MG63 (cell line): ENCODE results near the gene TTC28. TPM values are rescaled to one million over a fixed set of nuclear protein-coding genes. Genes with fewer than 3 reads are reported as not detected.

Experiments
- DNase-seq: peaks from one replicate; pipeline ENCODE4 v3.0.0-alpha.2; 2020
- H3K27me3 ChIP-seq: fragments of 250-450 bp; sonication (Bioruptor Pico); 2 replicates; pipeline ENCODE4 v1.5.1; 2020; ENCODE audit warnings: mild to moderate bottlenecking, moderate library complexity
- H3K36me3 ChIP-seq: fragments of 250-450 bp; sonication (Bioruptor Pico); 2 replicates; pipeline ENCODE4 v1.5.1; 2020; ENCODE audit warnings: mild to moderate bottlenecking, moderate library complexity
- H3K4me3 ChIP-seq: fragments of 250-450 bp; sonication (Bioruptor Pico); 2 replicates; pipeline ENCODE4 v1.5.1; 2020; ENCODE audit warnings: mild to moderate bottlenecking, moderate library complexity
- H3K9me3 ChIP-seq: fragments of 250-450 bp; sonication (Bioruptor Pico); 2 replicates; pipeline ENCODE4 v1.5.1; 2020; ENCODE audit warnings: mild to moderate bottlenecking, moderate library complexity
- total RNA-seq: library from RNA; depleted of rRNA; stranded (reverse); fragments of >200 nt; shearing (Covaris generic); gene quantifications from 2 replicates; pipeline ENCODE4 v1.2.3, GENCODE V29; 2014; ENCODE audit warnings: low replicate concordance

Gene TTC28
- total RNA-seq, 1 experiment from 2014 or later, result 3.1 TPM

GRCh38 chr22:28425211-28425610 is 254.4 kb downstream of the TTC28 start:
- DNase-seq, result no peak
- Histone ChIP-seq H3K27me3 (no peaks in the 10 kb centered on the region), H3K36me3 (no peaks in the 10 kb centered on the region), H3K9me3 (no peaks in the 10 kb centered on the region), H3K4me3 (no peak overlapping the region)

GRCh38 chr22:28424427-28425080 is 255.1 kb downstream of the TTC28 start:
- Histone ChIP-seq H3K36me3 (no peaks in the 10 kb centered on the region), H3K4me3 (no peak overlapping the region), H3K9me3 (no peaks in the 10 kb centered on the region), H3K27me3 (no peaks in the 10 kb centered on the region)
- DNase-seq, result peak; percentile 58

GRCh38 chr22:28419919-28420318 is 259.7 kb downstream of the TTC28 start:
- no peak overlapping the region for H3K4me3 ChIP-seq
- H3K9me3 ChIP-seq, result no peaks in the 10 kb centered on the region; the same call in 1 of the 2 replicates
- no peaks in the 10 kb centered on the region for H3K27me3 ChIP-seq
- no peak for DNase-seq
- H3K36me3 ChIP-seq, result no peaks in the 10 kb centered on the region

- DNase-seq, result no peak
- Histone ChIP-seq H3K4me3 (no peak overlapping the region), H3K9me3 (no peaks in the 10 kb centered on the region; the same call in 1 of the 2 replicates), H3K27me3 (no peaks in the 10 kb centered on the region), H3K36me3 (no peaks in the 10 kb centered on the region)
These were observed 261.6 kb downstream of the TTC28 start for GRCh38 chr22:28418008-28418407.

GRCh38 chr22:28417431-28417830 is 262.2 kb downstream of the TTC28 start:
- DNase-seq, result no peak
- H3K27me3 ChIP-seq, result no peaks in the 10 kb centered on the region
- no peak overlapping the region for H3K4me3 ChIP-seq

GRCh38 chr22:28414913-28415312 is 264.7 kb downstream of the TTC28 start:
- no peaks in the 10 kb centered on the region for H3K36me3 ChIP-seq
- no peak for DNase-seq
- no peaks in the 10 kb centered on the region; the same call in 1 of the 2 replicates for H3K9me3 ChIP-seq
- no peaks in the 10 kb centered on the region for H3K27me3 ChIP-seq
- no peak overlapping the region for H3K4me3 ChIP-seq

More at GRCh38 chr22:28417431-28417830, 262.2 kb downstream of the TTC28 start:
- no peaks in the 10 kb centered on the region for H3K36me3 ChIP-seq
- H3K9me3 ChIP-seq, result no peaks in the 10 kb centered on the region; the same call in 1 of the 2 replicates

GRCh38 chr22:28413612-28414399 is 265.8 kb downstream of the TTC28 start:
- Histone ChIP-seq H3K9me3 (no peaks in the 10 kb centered on the region; the same call in 1 of the 2 replicates), H3K4me3 (no peak overlapping the region), H3K27me3 (no peaks in the 10 kb centered on the region), H3K36me3 (no peaks in the 10 kb centered on the region)
- DNase-seq, result no peak

- H3K9me3 ChIP-seq, result no peaks in the 10 kb centered on the region
- H3K36me3 ChIP-seq, result no peaks in the 10 kb centered on the region
- no peaks in the 10 kb centered on the region for H3K27me3 ChIP-seq
- DNase-seq, result no peak
- H3K4me3 ChIP-seq, result no peak overlapping the region
These were observed 267.5 kb downstream of the TTC28 start for GRCh38 chr22:28412109-28412508.

- no peaks in the 10 kb centered on the region for H3K36me3 ChIP-seq
- H3K27me3 ChIP-seq, result no peaks in the 10 kb centered on the region
- DNase-seq, result no peak
- no peak overlapping the region for H3K4me3 ChIP-seq
- H3K9me3 ChIP-seq, result no peaks in the 10 kb centered on the region
These were observed 268.5 kb downstream of the TTC28 start for GRCh38 chr22:28411125-28411524.

- Histone ChIP-seq H3K36me3 (no peaks in the 10 kb centered on the region), H3K9me3 (no peaks in the 10 kb centered on the region), H3K27me3 (no peaks in the 10 kb centered on the region), H3K4me3 (no peak overlapping the region)
- peak; percentile 24 for DNase-seq
These were observed 269.4 kb downstream of the TTC28 start for GRCh38 chr22:28410050-28410816.

GRCh38 chr22:28408709-28409108 is 270.9 kb downstream of the TTC28 start:
- DNase-seq, result no peak

GRCh38 chr22:28407645-28408044 is 272.0 kb downstream of the TTC28 start:
- H3K27me3 ChIP-seq, result no peaks in the 10 kb centered on the region
- no peaks in the 10 kb centered on the region for H3K36me3 ChIP-seq
- H3K9me3 ChIP-seq, result no peaks in the 10 kb centered on the region
- no peak for DNase-seq
- H3K4me3 ChIP-seq, result no peak overlapping the region

More at GRCh38 chr22:28408709-28409108, 270.9 kb downstream of the TTC28 start:
- Histone ChIP-seq H3K27me3 (no peaks in the 10 kb centered on the region), H3K9me3 (no peaks in the 10 kb centered on the region), H3K36me3 (no peaks in the 10 kb centered on the region), H3K4me3 (no peak overlapping the region)

GRCh38 chr22:28406246-28406645 is 273.4 kb downstream of the TTC28 start:
- DNase-seq, result no peak
- Histone ChIP-seq H3K27me3 (no peaks in the 10 kb centered on the region), H3K36me3 (no peaks in the 10 kb centered on the region), H3K4me3 (no peak overlapping the region), H3K9me3 (no peaks in the 10 kb centered on the region)

GRCh38 chr22:28405588-28405987 is 274.1 kb downstream of the TTC28 start:
- no peaks in the 10 kb centered on the region for H3K9me3 ChIP-seq
- no peak for DNase-seq
- no peak overlapping the region for H3K4me3 ChIP-seq
- H3K36me3 ChIP-seq, result no peaks in the 10 kb centered on the region
- H3K27me3 ChIP-seq, result no peaks in the 10 kb centered on the region

GRCh38 chr22:28402539-28402938 is 277.1 kb downstream of the TTC28 start:
- Histone ChIP-seq H3K27me3 (no peaks in the 10 kb centered on the region), H3K36me3 (no peaks in the 10 kb centered on the region), H3K9me3 (no peaks in the 10 kb centered on the region), H3K4me3 (no peak overlapping the region)
- DNase-seq, result no peak

- H3K4me3 ChIP-seq, result no peak overlapping the region
- DNase-seq, result no peak
- H3K27me3 ChIP-seq, result no peaks in the 10 kb centered on the region
- H3K36me3 ChIP-seq, result no peaks in the 10 kb centered on the region
- no peaks in the 10 kb centered on the region for H3K9me3 ChIP-seq
These were observed 277.6 kb downstream of the TTC28 start for GRCh38 chr22:28402060-28402459.

- Histone ChIP-seq H3K4me3 (no peak overlapping the region), H3K36me3 (no peaks in the 10 kb centered on the region), H3K9me3 (no peaks in the 10 kb centered on the region), H3K27me3 (no peaks in the 10 kb centered on the region)
- no peak for DNase-seq
These were observed 280.7 kb downstream of the TTC28 start for GRCh38 chr22:28398981-28399380.
